Thyroid gland (tissue), 4 donors: ENCODE results near the gene ERCC5. TPM values are rescaled to one million over a fixed set of nuclear protein-coding genes. Genes with fewer than 3 reads are reported as not detected.

Experiments used
- DNase-seq, 2 donors: peaks; one replicate each; pipeline ENCODE4 v3.0.0-alpha.2; 2019
- H3K27ac ChIP-seq, 3 donors: fragments of 200-600 bp; sonication (generic); 1 replicate in 2 of 3; 2 replicates in 1 of 3; pipeline ENCODE4 v1.5.1; 2016 to 2019; ENCODE audit warnings: mild to moderate bottlenecking in 1 of 3, moderate library complexity in 1 of 3
- H3K27me3 ChIP-seq: fragments of 200-600 bp; sonication (generic); one replicate; pipeline ENCODE4 v1.5.1; 2019
- H3K36me3 ChIP-seq, 2 donors: fragments of 200-600 bp; sonication (generic); one replicate each; pipeline ENCODE4 v1.5.1; 2016 to 2019
- H3K4me1 ChIP-seq, 2 donors: fragments of 200-600 bp; sonication (generic); one replicate each; pipeline ENCODE4 v1.5.1; 2017 to 2019
- H3K4me3 ChIP-seq, 3 donors: fragments of 200-600 bp; sonication (generic); replicated peaks in 1 of 3; 1 replicate in 2 of 3; 2 replicates in 1 of 3; pipeline ENCODE4 v1.5.1; 2016; ENCODE audit warnings: mild to moderate bottlenecking in 1 of 3
- H3K9me3 ChIP-seq: fragments of 200-600 bp; sonication (generic); one replicate; pipeline ENCODE4 v1.5.1; 2017
- POLR2A ChIP-seq, 2 donors: fragments of 450-650 bp; IDR thresholded peaks; one replicate each; pipeline ENCODE4 v1.6.1; 2017; ENCODE audit warnings: antibody characterized with exemption in 2 of 2, mild to moderate bottlenecking in 2 of 2, moderate library complexity in 1 of 2
- WGBS, 2 donors: methylation state at CpG; one replicate each; pipeline ENCODE4 v1.1.5; 2017; 5-methylcytosine and 5-hydroxymethylcytosine counted together
- intact Hi-C: fragments of 100-400 bp; cut with DNase I; formaldehyde crosslinking; loops from one replicate; pipeline ENCODE4 v1.15.1; 2023
- total RNA-seq, 4 donors: library from RNA; depleted of rRNA; stranded (reverse); fragments of >200 nt; gene quantifications; one replicate each; pipeline ENCODE4 v1.2.3, GENCODE V29; 2016
- TF ChIP-seq, protein P1 (sequence below), 6 experiments: fragments of 200-600 bp in 3 of 6; fragments of 450-650 bp in 3 of 6; sonication (generic) in 3 of 6; IDR thresholded peaks; one replicate each; pipeline ENCODE4 v1.5.1; 2016 to 2019; ENCODE audit warnings: antibody characterized with exemption in 6 of 6, mild to moderate bottlenecking in 2 of 6, inconsistent platforms in 1 of 6, moderate library complexity in 1 of 6

ERCC5 gene
- total RNA-seq, 4 donors from 2014 or later: 57.2 to 119 (median 102) TPM

DNA sequence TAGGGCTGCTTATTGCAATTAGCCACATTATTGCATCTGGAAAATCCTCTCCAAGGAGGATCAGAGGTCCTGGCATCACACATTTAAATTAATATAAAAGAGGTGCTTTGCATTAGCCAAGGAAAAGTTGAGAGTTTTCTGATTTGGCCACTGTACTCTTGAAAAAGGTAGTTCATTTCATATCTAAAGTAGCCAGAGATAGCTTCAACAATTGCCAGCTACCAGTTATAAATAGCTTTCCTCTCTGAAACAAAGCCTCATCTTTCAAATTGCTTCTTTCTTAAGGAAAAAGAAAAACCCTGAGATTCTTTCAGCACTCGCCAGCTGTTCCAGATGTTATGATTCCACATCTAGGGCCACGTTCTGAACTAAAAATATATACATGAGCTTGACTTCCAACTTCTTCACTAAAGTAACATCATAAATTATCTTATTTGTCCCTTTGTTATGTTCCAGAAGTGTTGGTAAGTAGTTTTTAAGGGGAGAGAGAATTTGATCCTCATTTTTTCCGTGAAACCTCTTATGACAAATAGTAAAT, 69.6 kb downstream of the ERCC5 start:
- 76 to 78% methylated on average over 3 of the region's 3 CpGs for WGBS, 2 donors
- no peak for DNase-seq
- Histone ChIP-seq H3K4me3 (no peak overlapping the region), H3K27me3 (no peaks in the 10 kb centered on the region), H3K4me1 (no peaks in the 10 kb centered on the region), H3K9me3 (no peaks in the 10 kb centered on the region), H3K27ac (no peak overlapping the region), H3K36me3 (no peaks in the 10 kb centered on the region)
- intact Hi-C loops: no loop called here
- no peak for TF ChIP-seq POLR2A (IDR thresholded peaks at IDR 0.05)
- TF ChIP-seq, protein P1, sequence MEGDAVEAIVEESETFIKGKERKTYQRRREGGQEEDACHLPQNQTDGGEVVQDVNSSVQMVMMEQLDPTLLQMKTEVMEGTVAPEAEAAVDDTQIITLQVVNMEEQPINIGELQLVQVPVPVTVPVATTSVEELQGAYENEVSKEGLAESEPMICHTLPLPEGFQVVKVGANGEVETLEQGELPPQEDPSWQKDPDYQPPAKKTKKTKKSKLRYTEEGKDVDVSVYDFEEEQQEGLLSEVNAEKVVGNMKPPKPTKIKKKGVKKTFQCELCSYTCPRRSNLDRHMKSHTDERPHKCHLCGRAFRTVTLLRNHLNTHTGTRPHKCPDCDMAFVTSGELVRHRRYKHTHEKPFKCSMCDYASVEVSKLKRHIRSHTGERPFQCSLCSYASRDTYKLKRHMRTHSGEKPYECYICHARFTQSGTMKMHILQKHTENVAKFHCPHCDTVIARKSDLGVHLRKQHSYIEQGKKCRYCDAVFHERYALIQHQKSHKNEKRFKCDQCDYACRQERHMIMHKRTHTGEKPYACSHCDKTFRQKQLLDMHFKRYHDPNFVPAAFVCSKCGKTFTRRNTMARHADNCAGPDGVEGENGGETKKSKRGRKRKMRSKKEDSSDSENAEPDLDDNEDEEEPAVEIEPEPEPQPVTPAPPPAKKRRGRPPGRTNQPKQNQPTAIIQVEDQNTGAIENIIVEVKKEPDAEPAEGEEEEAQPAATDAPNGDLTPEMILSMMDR (IDR thresholded peaks at IDR 0.05): no peak

DNA sequence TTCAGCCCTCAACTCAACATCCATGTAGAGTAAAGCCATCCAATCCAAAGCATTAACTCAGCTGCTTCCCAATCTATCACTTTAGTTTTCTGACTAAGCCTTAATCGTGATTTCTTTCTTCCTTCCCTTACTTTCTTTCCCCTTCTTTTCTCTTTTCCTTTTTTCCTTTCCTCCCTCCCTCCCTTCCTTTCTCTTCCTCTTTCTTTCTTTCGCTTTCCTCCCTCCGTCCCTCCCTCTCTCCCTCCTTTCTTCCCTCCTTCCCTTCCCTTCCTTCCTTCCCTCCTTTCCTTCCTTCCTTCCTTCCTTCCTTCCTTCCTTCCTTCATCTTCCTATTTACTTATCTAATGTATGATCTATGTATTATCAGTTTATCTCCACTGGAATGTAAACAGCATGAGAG, 71.2 kb downstream of the ERCC5 start:
- WGBS, 2 donors: 80 to 89% methylated on average over 3 of the region's 3 CpGs
- Histone ChIP-seq H3K4me3 (no peak overlapping the region), H3K36me3 (no peaks in the 10 kb centered on the region), H3K27me3 (no peaks in the 10 kb centered on the region), H3K9me3 (no peaks in the 10 kb centered on the region), H3K4me1 (no peaks in the 10 kb centered on the region), H3K27ac (no peak overlapping the region)
- intact Hi-C loops: no loop called here
- no peak for DNase-seq
- TF ChIP-seq, protein P1 (IDR thresholded peaks at IDR 0.05): no peak
- TF ChIP-seq POLR2A (IDR thresholded peaks at IDR 0.05): no peak

DNA sequence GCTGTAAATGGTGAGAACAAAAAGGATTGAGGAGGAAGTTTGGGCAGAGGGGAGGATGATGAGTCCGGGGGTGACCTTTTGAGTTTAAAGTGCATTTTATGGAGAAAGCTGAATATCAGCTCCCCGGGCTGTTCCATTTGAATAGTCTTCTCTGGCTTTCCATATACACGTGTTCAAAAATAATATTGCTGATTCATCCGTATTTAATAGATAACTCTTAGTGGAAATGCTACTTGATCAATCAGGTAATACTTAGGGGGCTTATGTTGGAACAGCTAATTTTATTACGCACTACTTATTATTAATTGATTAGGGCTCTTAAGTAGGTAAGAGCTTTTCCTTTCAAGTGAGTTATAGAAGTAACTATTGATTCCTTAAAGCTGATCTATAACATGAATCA, 76.4 kb downstream of the ERCC5 start:
- WGBS, 2 donors: 89 to 92% methylated on average over 5 of the region's 5 CpGs
- Histone ChIP-seq H3K36me3 (no peaks in the 10 kb centered on the region), H3K9me3 (no peaks in the 10 kb centered on the region), H3K27ac (no peak overlapping the region), H3K4me3 (no peak overlapping the region), H3K27me3 (no peaks in the 10 kb centered on the region), H3K4me1 (no peaks in the 10 kb centered on the region)
- TF ChIP-seq POLR2A (IDR thresholded peaks at IDR 0.05): no peak
- TF ChIP-seq, protein P1 (IDR thresholded peaks at IDR 0.05): no peak
- no peak for DNase-seq
- intact Hi-C loops: no loop called here

Other genes starting within 250 kb of the ERCC5 start
- gene TPP2, start 249.0 kb upstream of the ERCC5 start, total RNA-seq: 100 to 1,000 TPM in 2 of 4 donors, 10 to 100 TPM in 2; 77.3 to 229 (median 99.1) TPM
- gene METTL21C, start 151.0 kb upstream of the ERCC5 start, total RNA-seq: not detected
- gene TEX30, start 72.2 kb upstream of the ERCC5 start, total RNA-seq: 10 to 100 TPM in 2 of 4 donors, 1 to 10 TPM in 2; 5.8 to 17.7 (median 8.9) TPM
- gene POGLUT2, start 47.1 kb upstream of the ERCC5 start, total RNA-seq: 10 to 100 TPM in 1 of 4 donors, 1 to 10 TPM in 3; 2.8 to 10.2 (median 3.5) TPM
- 10 to 100 TPM; 16.5 to 27.2 (median 25.5) TPM for gene BIVM, start 46.9 kb upstream of the ERCC5 start, total RNA-seq
- gene SLC10A2, start 220.4 kb downstream of the ERCC5 start, total RNA-seq: not detected